Endodermal cell (in vitro differentiated cells): Measurements from ENCODE around the gene GSS. TPM values are rescaled to one million over a fixed set of nuclear protein-coding genes. Genes with fewer than 3 reads are reported as not detected.

ENCODE experiments used
- DNase-seq: peaks from one replicate; pipeline ENCODE4 v3.0.0-alpha.2; 2017
- H3K27ac ChIP-seq: 2 replicates; pipeline ENCODE4 v1.5.1; 2013; ENCODE audit warnings: mild to moderate bottlenecking, low read depth, low read length, moderate library complexity
- H3K27me3 ChIP-seq: 2 replicates; pipeline ENCODE4 v1.6.1; 2013; ENCODE audit warnings: mild to moderate bottlenecking, low read length, moderate library complexity; ENCODE audit not compliant: insufficient read depth, control insufficient read depth, poor library complexity, severe bottlenecking
- H3K36me3 ChIP-seq: 2 replicates; pipeline ENCODE4 v1.7.0; 2013; ENCODE audit warnings: mild to moderate bottlenecking, low read length, moderate library complexity; ENCODE audit not compliant: control insufficient read depth, insufficient read depth
- H3K4me1 ChIP-seq: one replicate; pipeline ENCODE4 v1.7.0; 2013; ENCODE audit warnings: low read length; ENCODE audit not compliant: control insufficient read depth, insufficient read depth
- H3K4me3 ChIP-seq: 2 replicates; pipeline ENCODE4 v1.5.1; 2013; ENCODE audit warnings: mild to moderate bottlenecking, low read length, moderate library complexity
- H3K9ac ChIP-seq: 2 replicates; pipeline ENCODE4 v1.6.1; 2013; ENCODE audit warnings: mild to moderate bottlenecking, low read length, moderate library complexity; ENCODE audit not compliant: poor library complexity, severe bottlenecking; ENCODE audit errors: extremely low read depth
- H3K9me3 ChIP-seq: 2 replicates; pipeline ENCODE4 v1.6.1; 2013; ENCODE audit warnings: mild to moderate bottlenecking, low read length, moderate library complexity; ENCODE audit not compliant: control insufficient read depth
- H3K27ac Mint-ChIP-seq: 2 replicates; pipeline ENCODE4 v1.8.0; 2020; ENCODE audit warnings: mixed read lengths
- H3K27me3 Mint-ChIP-seq: 2 replicates; pipeline ENCODE4 v1.8.0; 2021; ENCODE audit warnings: mild to moderate bottlenecking, mixed read lengths; ENCODE audit not compliant: insufficient read depth
- H3K36me3 Mint-ChIP-seq: 2 replicates; pipeline ENCODE4 v1.8.0; 2020; ENCODE audit warnings: low read depth, mixed read lengths
- H3K4me1 Mint-ChIP-seq: 2 replicates; pipeline ENCODE4 v1.8.0; 2020; ENCODE audit warnings: mixed read lengths
- H3K4me3 Mint-ChIP-seq: 2 replicates; pipeline ENCODE4 v1.8.0; 2020; ENCODE audit warnings: mild to moderate bottlenecking, moderate library complexity, mixed read lengths
- H3K9me3 Mint-ChIP-seq: 2 replicates; pipeline ENCODE4 v1.8.0; 2020; ENCODE audit warnings: mild to moderate bottlenecking, mixed read lengths
- CTCF ChIP-seq: fragments of 200-600 bp; sonication (generic); conservative IDR thresholded peaks from 2 replicates; pipeline ENCODE4 v1.5.0; 2021; ENCODE audit warnings: antibody characterized with exemption, mild to moderate bottlenecking
- WGBS, 2 experiments: methylation state at CpG; one replicate each; pipeline versions ENCODE4 v1.1.5 to v1.1.7; 2013; ENCODE audit warnings: missing lambda C conversion rate in 2 of 2, mixed read lengths in 1 of 2; ENCODE audit not compliant: insufficient coverage in 1 of 2, insufficient read length in 1 of 2; 5-methylcytosine and 5-hydroxymethylcytosine counted together
- total RNA-seq, 2 donors: library from RNA; stranded (reverse); fragmentation: NEBNext Ultra II Directional in 1 of 2; extraction: Animal tissue kit (Norgen Biotek cat#: 25700) in 1 of 2; gene quantifications; 2 replicates in 1 of 2; 3 replicates in 1 of 2; pipeline ENCODE4 v1.2.1, GENCODE V29; 2021

GSS gene
- total RNA-seq, 2 donors from 2014 or later = 60.8 to 71.3 TPM

- Histone ChIP-seq H3K36me3 (peaks cover 30% of the 10 kb centered on the region), H3K27ac (no peak overlapping the region), H3K27me3 (no peaks in the 10 kb centered on the region), H3K4me3 (no peak overlapping the region), H3K4me1 (no peaks in the 10 kb centered on the region), H3K9me3 (no peaks in the 10 kb centered on the region), H3K9ac (no peak overlapping the region)
- H3K36me3 Mint-ChIP-seq = peaks cover 66% of the 10 kb centered on the region
- H3K27ac Mint-ChIP-seq = peak overlapping the region; percentile 45
- no peaks in the 10 kb centered on the region for H3K27me3 Mint-ChIP-seq
- no peaks in the 10 kb centered on the region for H3K9me3 Mint-ChIP-seq
- no peak for TF ChIP-seq CTCF
- peaks cover 5% of the 10 kb centered on the region for H3K4me1 Mint-ChIP-seq
- no peak for DNase-seq
- H3K4me3 Mint-ChIP-seq = no peak overlapping the region
- WGBS, 2 experiments = 88 to 94% methylated on average over 1 to 2 of the region's 2 CpGs
Observed at GRCh38 chr20:34997774-34998173, 42.2 kb upstream of the GSS start.

GRCh38 chr20:34997131-34997561 lies 41.5 kb upstream of the GSS start:
- no peak overlapping the region for H3K27ac Mint-ChIP-seq
- Histone ChIP-seq H3K4me3 (no peak overlapping the region), H3K27ac (no peak overlapping the region), H3K27me3 (no peaks in the 10 kb centered on the region), H3K9me3 (no peaks in the 10 kb centered on the region), H3K9ac (no peak overlapping the region), H3K4me1 (no peaks in the 10 kb centered on the region), H3K36me3 (peaks cover 24% of the 10 kb centered on the region)
- TF ChIP-seq CTCF = no peak
- 94% methylated on average over 16 to 39 of the region's 39 CpGs for WGBS, 2 experiments
- H3K4me1 Mint-ChIP-seq = peaks cover 5% of the 10 kb centered on the region
- H3K9me3 Mint-ChIP-seq = no peaks in the 10 kb centered on the region
- peak; percentile 63 for DNase-seq
- H3K27me3 Mint-ChIP-seq = no peaks in the 10 kb centered on the region
- H3K36me3 Mint-ChIP-seq = peaks cover 64% of the 10 kb centered on the region
- H3K4me3 Mint-ChIP-seq = no peak overlapping the region

- H3K4me3 Mint-ChIP-seq = no peak overlapping the region
- Histone ChIP-seq H3K27me3 (no peaks in the 10 kb centered on the region), H3K4me3 (no peak overlapping the region), H3K27ac (no peak overlapping the region), H3K9me3 (no peaks in the 10 kb centered on the region), H3K36me3 (peaks cover 18% of the 10 kb centered on the region), H3K9ac (no peak overlapping the region), H3K4me1 (no peaks in the 10 kb centered on the region)
- DNase-seq = no peak
- H3K9me3 Mint-ChIP-seq = no peaks in the 10 kb centered on the region
- WGBS, 2 experiments = 94 to 95% methylated on average over 25 to 26 of the region's 26 CpGs
- H3K4me1 Mint-ChIP-seq = peaks cover 5% of the 10 kb centered on the region
- no peak overlapping the region for H3K27ac Mint-ChIP-seq
- no peaks in the 10 kb centered on the region for H3K27me3 Mint-ChIP-seq
- TF ChIP-seq CTCF = no peak
- H3K36me3 Mint-ChIP-seq = peaks cover 60% of the 10 kb centered on the region
Observed at GRCh38 chr20:34996243-34997028, 40.8 kb upstream of the GSS start.
